Measurements from ENCODE around the gene MLC1. TPM values are rescaled to one million over a fixed set of nuclear protein-coding genes. Genes with fewer than 3 reads are reported as not detected.

MLC1 gene
- total and polyA plus RNA-seq, 2 of the 4 experiments (the other 2 are of a cell fraction) = 0.10 TPM; not detected in 1

- H2AK9ac ChIP-seq (replicated peaks; ENCODE audit: low read depth, low read length, poor library complexity) = no peak overlapping the region
- ChIA-PET CTCF (no interaction called here), POLR2A (ENCODE audit: unreplicated experiment) (no interaction called here)
- H3K27me3 ChIP-seq (ENCODE audit: control insufficient read depth, insufficient read depth, low read length) = peaks cover 61% of the 10 kb centered on the region
- no peak overlapping the region for H4K91ac ChIP-seq (ENCODE audit: insufficient read depth, low read depth, low read length)
- H3K4me2 ChIP-seq (ENCODE audit: low read depth, low read length) = no peak overlapping the region
- H3K4ac ChIP-seq (ENCODE audit: low read depth, low read length) = no peak overlapping the region
- no peak overlapping the region for H3K23ac ChIP-seq (ENCODE audit: low read depth, low read length)
- ATAC-seq (ENCODE audit: low read depth) (no peak), DNase-seq (no peak)
- no peak overlapping the region for H2BK20ac ChIP-seq (ENCODE audit: low read depth, low read length)
- H4K5ac ChIP-seq (ENCODE audit: low read depth, low read length) = no peak overlapping the region
- no peak overlapping the region for H3K18ac ChIP-seq (ENCODE audit: low read depth, low read length)
- intact Hi-C loops (cut with micrococcal nuclease) (no loop called here), dilution Hi-C loops (cut with HindIII; ENCODE audit: low sequenced_read_pairs, unreplicated experiment) (no loop called here), in situ Hi-C loops (cut with MboI; ENCODE audit: low sequenced_read_pairs) (no loop called here)
- WGBS, 2 experiments (ENCODE audit: extremely low coverage in 2 of 2, insufficient read length in 1 of 2) = 0% methylated on average over 2 of the region's 18 CpGs; no CpG with 5 or more reads in 1 of the 2 experiments
- H2AK5ac ChIP-seq (ENCODE audit: low read depth, low read length) = no peak overlapping the region
- H4K20me1 ChIP-seq (ENCODE audit: insufficient read depth, low read length) = no peaks in the 10 kb centered on the region
- H3K79me1 ChIP-seq (ENCODE audit: low read depth in 1 of 2, low read length in 2 of 2) = no peaks in the 10 kb centered on the region
- H3K36me3 ChIP-seq (ENCODE audit: control insufficient read depth, insufficient read depth, low read length) = no peaks in the 10 kb centered on the region
- no peak overlapping the region for H4K8ac ChIP-seq (ENCODE audit: low read depth in 2 of 2, low read length in 2 of 2)
- no peaks in the 10 kb centered on the region for H3K9me1 ChIP-seq (ENCODE audit: insufficient read depth, low read length)
- no peak overlapping the region for H3K14ac ChIP-seq (replicated peaks; ENCODE audit: low read depth, low read length)
- no peak for TF ChIP-seq MXI1 (IDR thresholded peaks at IDR 0.05; ENCODE audit: borderline replicate concordance, low read depth, low read length)
- TF ChIP-seq SMC3 (IDR thresholded peaks at IDR 0.05; ENCODE audit: low read depth, low read length) = no peak
- no peak for TF ChIP-seq BHLHE40 (IDR thresholded peaks at IDR 0.05; ENCODE audit: low read depth, low read length)
- TF ChIP-seq FOS (IDR thresholded peaks at IDR 0.05; ENCODE audit: low read depth, low read length) = no peak
- TF ChIP-seq CEBPB (IDR thresholded peaks at IDR 0.05; ENCODE audit: low read depth, low read length) = no peak
- no peak overlapping the region for H3K4me3 ChIP-seq (ENCODE audit: insufficient read depth, low read depth, low read length)
- no peak overlapping the region for H2BK15ac ChIP-seq (ENCODE audit: low read depth, low read length)
- no peak overlapping the region for H3K27ac ChIP-seq (ENCODE audit: insufficient read depth, low read length)
- H2AFZ ChIP-seq (replicated peaks; ENCODE audit: low read length, poor library complexity) = no peak overlapping the region
- H3K9me3 ChIP-seq (ENCODE audit: control insufficient read depth, insufficient read depth, low read length) = no peaks in the 10 kb centered on the region; the same call in 1 of the 2 replicates
- H3K56ac ChIP-seq (ENCODE audit: extremely low read depth, insufficient read depth, low read length) = no peak overlapping the region
- peaks cover 2% of the 10 kb centered on the region; the same call in 1 of the 2 replicates for H3K4me1 ChIP-seq (ENCODE audit: control insufficient read depth, insufficient read depth, low read length)
- no peak overlapping the region for H3K9ac ChIP-seq (ENCODE audit: low read depth, low read length)
- no TSS peak for BruUV-seq (replicated peaks)
- H2BK5ac ChIP-seq (ENCODE audit: low read depth, low read length, poor library complexity, severe bottlenecking) = no peak overlapping the region
- no peak overlapping the region for H2BK120ac ChIP-seq (ENCODE audit: low read depth, low read length)
Observed at GRCh38 chr22:50011447-50012210, 73.6 kb downstream of the MLC1 start.
